ENCODE results near the gene NXPH1. TPM values are rescaled to one million over a fixed set of nuclear protein-coding genes. Genes with fewer than 3 reads are reported as not detected.

Gene NXPH1
- not detected for total RNA-seq
- not detected for polyA plus RNA-seq
- long read RNA-seq, donor 1, result 0 reads
- long read RNA-seq, donor 2, result 0 reads
- long read RNA-seq, donor 3, result 0 reads

DNA sequence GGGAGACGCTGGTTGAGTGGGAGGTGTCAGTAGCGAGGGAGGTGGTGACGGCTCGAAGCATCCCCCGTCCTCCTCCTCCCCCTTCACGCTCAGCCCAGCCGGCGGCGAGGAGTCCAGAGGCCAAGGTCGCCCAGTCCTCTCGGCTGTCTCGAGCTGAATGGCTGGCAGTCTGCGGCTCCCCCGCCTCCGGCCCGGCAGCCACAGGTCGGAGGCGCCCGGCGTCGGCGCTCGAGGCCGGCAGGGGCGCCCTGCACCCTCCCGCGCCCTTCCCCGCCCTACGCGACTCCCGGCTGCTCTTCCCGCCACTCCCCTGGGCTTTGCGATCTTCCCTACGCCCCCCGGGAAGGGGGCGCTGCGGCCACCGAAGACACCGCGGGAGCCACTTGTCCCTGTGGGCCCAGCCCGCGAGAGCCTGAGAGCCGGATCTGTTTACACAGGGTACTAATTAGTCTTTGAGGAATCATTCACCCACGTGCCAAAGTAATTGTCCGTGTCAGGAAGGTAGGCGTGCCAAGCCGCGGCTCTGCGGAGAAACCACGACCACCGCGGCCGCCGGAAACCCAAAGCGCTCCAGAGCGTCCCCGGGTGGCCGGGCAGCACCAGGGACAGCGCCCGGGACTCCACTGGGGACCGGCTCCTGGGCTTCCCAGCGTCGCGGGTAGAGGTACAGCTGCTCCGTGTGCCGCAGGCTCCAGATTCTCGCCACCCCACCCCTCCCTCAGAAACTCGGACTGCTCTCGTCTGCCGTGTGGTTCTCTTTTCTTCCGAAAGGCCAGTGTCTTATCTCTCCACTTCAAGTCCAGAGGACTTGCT is at the start of gene NXPH1:
Gene NXPH1 (plus strand): TSS at position 133 of the 813 bp plus-strand sequence.
- TF ChIP-seq, protein P1, sequence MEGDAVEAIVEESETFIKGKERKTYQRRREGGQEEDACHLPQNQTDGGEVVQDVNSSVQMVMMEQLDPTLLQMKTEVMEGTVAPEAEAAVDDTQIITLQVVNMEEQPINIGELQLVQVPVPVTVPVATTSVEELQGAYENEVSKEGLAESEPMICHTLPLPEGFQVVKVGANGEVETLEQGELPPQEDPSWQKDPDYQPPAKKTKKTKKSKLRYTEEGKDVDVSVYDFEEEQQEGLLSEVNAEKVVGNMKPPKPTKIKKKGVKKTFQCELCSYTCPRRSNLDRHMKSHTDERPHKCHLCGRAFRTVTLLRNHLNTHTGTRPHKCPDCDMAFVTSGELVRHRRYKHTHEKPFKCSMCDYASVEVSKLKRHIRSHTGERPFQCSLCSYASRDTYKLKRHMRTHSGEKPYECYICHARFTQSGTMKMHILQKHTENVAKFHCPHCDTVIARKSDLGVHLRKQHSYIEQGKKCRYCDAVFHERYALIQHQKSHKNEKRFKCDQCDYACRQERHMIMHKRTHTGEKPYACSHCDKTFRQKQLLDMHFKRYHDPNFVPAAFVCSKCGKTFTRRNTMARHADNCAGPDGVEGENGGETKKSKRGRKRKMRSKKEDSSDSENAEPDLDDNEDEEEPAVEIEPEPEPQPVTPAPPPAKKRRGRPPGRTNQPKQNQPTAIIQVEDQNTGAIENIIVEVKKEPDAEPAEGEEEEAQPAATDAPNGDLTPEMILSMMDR (IDR thresholded peaks at IDR 0.05), result no peak
- TF ChIP-seq POLR2A (IDR thresholded peaks at IDR 0.05), result no peak
- Histone ChIP-seq H3K27ac (no peak within 1 kb of the TSS), H3K27me3 (peaks cover 38 to 96% (median 70%) of the 10 kb centered on the region in 9 donors)

DNA sequence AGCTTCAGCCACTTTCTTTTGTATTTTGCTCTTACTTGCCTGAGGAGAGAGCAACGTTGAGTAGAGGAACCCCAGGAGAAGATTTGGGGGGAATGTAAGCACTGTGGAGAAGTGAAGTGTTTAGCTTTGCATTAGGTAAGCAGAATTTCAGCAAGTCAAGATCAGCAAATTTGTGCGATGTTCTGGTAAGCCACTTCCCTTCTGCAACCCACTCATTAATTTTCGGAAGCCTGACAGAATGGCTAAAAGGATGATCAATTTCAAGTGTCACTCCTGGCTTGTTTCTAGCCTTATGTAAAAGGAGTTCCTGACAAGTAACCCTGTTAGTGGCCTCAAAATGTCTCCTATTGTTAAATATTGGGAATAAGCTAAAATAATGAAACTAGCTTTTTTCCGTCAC is 48.5 kb upstream of the NXPH1 start:
- TF ChIP-seq POLR2A (IDR thresholded peaks at IDR 0.05), result no peak
- TF ChIP-seq, protein P1 (IDR thresholded peaks at IDR 0.05), result no peak
- ATAC-seq (no peak), DNase-seq (no peak)
- peaks cover 0 to 3% (median 0%) of the 10 kb centered on the region in 9 donors for H3K27me3 ChIP-seq
- H3K9me3 ChIP-seq, result no peaks in the 10 kb centered on the region
- H3K4me1 ChIP-seq, result no peaks in the 10 kb centered on the region
- WGBS, 4 donors, result 55 to 66% (median 57%) methylated on average over 4 of the region's 4 CpGs
- intact Hi-C loops (cut with DNase I), result no loop called here
- no peak overlapping the region for H3K27ac ChIP-seq
- H3K36me3 ChIP-seq, result no peaks in the 10 kb centered on the region
- H3K4me3 ChIP-seq, result no peak overlapping the region

More for the DNA sequence above, at the start of gene NXPH1:
- Histone ChIP-seq H3K36me3 (no peaks in the 10 kb centered on the region), H3K4me1 (peaks cover 0 to 33% (median 0%) of the 10 kb centered on the region in 12 donors), H3K9me3 (no peaks in the 10 kb centered on the region), H3K4me3 (peak within 1 kb of the TSS in 1 of 12 donors; percentile 17)
- DNase-seq (peak in 1 of 5 donors; percentile 29), ATAC-seq (peak in 2 of 4 donors; percentile 59 to 74)
- intact Hi-C loops (cut with DNase I), result loop anchor here in 1 of 10 donors (10.0 kb wide), 1 partner anchor 291 kb away; no protein-coding TSS in a partner anchor
- whole genome bisulfite sequencing, 4 donors, result 1 to 2% (median 2%) methylated on average over 27 to 71 of the region's 71 CpGs

DNA sequence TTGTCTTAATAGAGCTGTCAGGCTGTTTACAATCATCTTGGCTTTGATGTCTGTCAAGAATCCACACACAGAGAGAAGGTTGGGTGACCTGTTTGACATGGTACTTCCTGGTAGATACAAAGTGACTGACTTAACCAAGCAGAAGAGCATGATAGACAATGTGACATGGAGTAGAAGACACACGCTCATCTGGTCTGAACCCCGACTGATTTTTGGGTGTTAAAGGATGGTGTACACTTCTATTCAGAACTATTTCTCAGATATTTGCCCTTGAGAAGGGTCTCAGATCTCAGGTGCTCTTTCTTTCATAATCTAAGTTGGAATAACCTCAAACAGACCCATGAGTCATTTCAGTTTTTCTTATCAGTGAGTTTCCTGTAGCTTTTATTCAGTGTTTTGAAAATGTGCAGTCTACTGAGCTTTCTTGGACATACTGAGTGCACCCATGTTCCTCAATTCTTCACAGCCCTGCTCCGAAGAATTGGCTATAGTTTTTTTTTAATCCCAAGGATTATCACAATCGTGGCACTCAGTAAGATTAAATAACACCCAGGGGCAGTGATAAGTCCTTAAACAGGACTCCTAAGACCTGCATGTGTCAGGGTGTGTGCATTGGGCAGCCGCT is 46.4 kb upstream of the NXPH1 start:
- intact Hi-C loops (cut with DNase I), result no loop called here
- Histone ChIP-seq H3K36me3 (no peaks in the 10 kb centered on the region), H3K27me3 (peaks cover 0 to 9% (median 0%) of the 10 kb centered on the region in 9 donors), H3K9me3 (no peaks in the 10 kb centered on the region), H3K27ac (no peak overlapping the region), H3K4me3 (no peak overlapping the region), H3K4me1 (no peaks in the 10 kb centered on the region)
- DNase-seq (no peak), ATAC-seq (no peak)
- 31 to 39% (median 36%) methylated on average over 5 of the region's 5 CpGs for WGBS, 4 donors
- no peak for TF ChIP-seq POLR2A (IDR thresholded peaks at IDR 0.05)
- TF ChIP-seq, protein P1 (IDR thresholded peaks at IDR 0.05), result no peak
